Activated T-cell treated with anti-CD3 and anti-CD28 coated beads, Interleukin-2, amount 50 U/mL, for 72 hours (primary cell): ENCODE measurements around the gene PPM1F. TPM values are rescaled to one million over a fixed set of nuclear protein-coding genes. Genes with fewer than 3 reads are reported as not detected.
"Not testable (repeated sequence)": the region's sequence is repeated elsewhere in the genome, so short reads cannot be mapped to it uniquely, and the experiment has no call there.

Experiments used
- ATAC-seq, 2 donors: fragments of 150-1000 bp; cut with Tn5 transposase; replicated peaks in 1 of 2; 2 replicates each; pipeline ENCODE4 v1.10.0; 2021; ENCODE audit warnings: moderate library complexity in 2 of 2, mild to moderate bottlenecking in 1 of 2
- DNase-seq, 2 donors: peaks; one replicate each; pipeline ENCODE4 v3.0.0; 2021 to 2022; ENCODE audit warnings: mixed read lengths in 1 of 2
- H3K27ac Mint-ChIP-seq: one replicate; pipeline ENCODE4 v1.8.0; 2022; ENCODE audit warnings: mild to moderate bottlenecking, moderate library complexity, mixed read lengths
- H3K27me3 Mint-ChIP-seq: one replicate; pipeline ENCODE4 v1.8.0; 2022; ENCODE audit warnings: low read depth, mixed read lengths
- H3K36me3 Mint-ChIP-seq, 2 donors: one replicate each; pipeline ENCODE4 v1.8.0; 2022; ENCODE audit warnings: mixed read lengths in 2 of 2, mild to moderate bottlenecking in 1 of 2; ENCODE audit not compliant: insufficient read depth in 2 of 2
- H3K4me1 Mint-ChIP-seq: one replicate; pipeline ENCODE4 v1.8.0; 2022; ENCODE audit warnings: low read depth, mixed read lengths
- H3K4me3 Mint-ChIP-seq, 2 donors: one replicate each; pipeline ENCODE4 v1.8.0; 2022; ENCODE audit warnings: mild to moderate bottlenecking in 2 of 2, mixed read lengths in 2 of 2, moderate library complexity in 2 of 2
- H3K9me3 Mint-ChIP-seq, 2 donors: one replicate each; pipeline ENCODE4 v1.8.0; 2022; ENCODE audit warnings: mixed read lengths in 2 of 2
- total RNA-seq, 2 donors: library from RNA; stranded (reverse); gene quantifications; one replicate each; pipeline ENCODE4 v1.2.3, GENCODE V29; 2022

Gene PPM1F
- total RNA-seq, 2 donors from 2014 or later, result 13.0 to 21.8 TPM

DNA sequence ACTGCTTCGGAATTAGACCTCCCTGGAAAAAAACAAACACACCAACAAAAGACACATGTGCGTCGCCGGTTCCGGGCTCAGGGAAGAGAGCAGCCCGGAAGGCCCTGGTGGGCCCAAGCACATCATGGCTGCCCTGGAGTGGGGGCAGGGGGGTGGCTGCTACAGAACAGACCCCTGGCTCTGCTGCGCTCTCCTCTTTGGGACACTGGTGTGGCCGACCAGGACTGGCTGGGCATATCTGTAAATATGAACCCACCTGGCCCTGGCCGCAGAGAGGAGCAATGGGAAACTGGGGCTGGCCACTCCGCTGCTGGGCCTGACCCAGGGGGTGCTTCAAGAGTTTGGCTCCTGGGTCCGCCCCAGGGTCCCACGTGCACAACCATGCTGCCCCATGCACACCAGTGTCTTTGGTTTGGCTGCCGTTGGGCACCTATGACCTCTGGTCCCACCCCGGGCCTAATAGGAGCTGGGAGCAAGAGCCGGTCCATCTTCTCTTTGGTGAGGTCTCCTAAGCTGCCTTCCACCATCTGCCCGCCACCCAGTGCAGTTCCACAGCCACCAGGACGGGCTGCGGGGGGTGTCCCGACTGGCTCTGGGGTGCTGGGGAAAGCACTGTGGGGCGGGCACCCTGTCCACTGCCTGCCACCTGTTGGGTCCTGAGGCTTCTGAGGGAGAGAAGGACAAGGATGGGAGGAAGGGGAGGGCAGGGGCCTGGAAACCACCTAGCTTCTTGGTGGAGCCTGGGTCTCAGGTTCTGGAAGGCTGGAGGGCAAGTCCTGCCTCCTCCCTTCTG lies 30.1 kb downstream of the PPM1F start:
- H3K9me3 Mint-ChIP-seq, result no peaks in the 10 kb centered on the region
- no peak overlapping the region for H3K27ac Mint-ChIP-seq
- H3K4me3 Mint-ChIP-seq, result no peak overlapping the region
- H3K27me3 Mint-ChIP-seq, result no peaks in the 10 kb centered on the region
- H3K36me3 Mint-ChIP-seq, result no peaks in the 10 kb centered on the region
- DNase-seq (no peak), ATAC-seq (no peak)
- H3K4me1 Mint-ChIP-seq, result no peaks in the 10 kb centered on the region

DNA sequence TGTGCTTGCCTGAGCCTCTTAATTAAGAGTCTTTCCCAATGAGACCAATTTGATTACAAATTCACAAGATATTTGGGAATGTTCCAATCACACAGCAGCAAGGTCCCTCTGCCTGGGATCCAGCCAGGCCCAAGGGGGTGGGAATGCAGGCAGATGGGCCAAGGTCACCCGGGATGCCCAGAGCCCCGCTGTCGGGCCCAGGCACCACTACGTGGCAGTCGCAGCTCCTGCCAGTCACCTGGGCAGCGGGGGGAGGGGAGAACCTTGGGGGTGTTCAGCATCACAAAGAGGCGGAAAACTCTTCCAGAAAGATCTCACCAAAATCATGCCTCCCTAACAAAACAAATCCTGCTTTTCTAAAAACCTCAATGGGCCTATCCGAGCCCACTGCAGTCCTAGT lies 30.9 kb downstream of the PPM1F start:
- DNase-seq, result no peak
- Mint-ChIP-seq H3K36me3 (no peaks in the 10 kb centered on the region), H3K27ac (no peak overlapping the region), H3K9me3 (no peaks in the 10 kb centered on the region), H3K27me3 (no peaks in the 10 kb centered on the region), H3K4me1 (no peaks in the 10 kb centered on the region), H3K4me3 (no peak overlapping the region)
- no peak for ATAC-seq

DNA sequence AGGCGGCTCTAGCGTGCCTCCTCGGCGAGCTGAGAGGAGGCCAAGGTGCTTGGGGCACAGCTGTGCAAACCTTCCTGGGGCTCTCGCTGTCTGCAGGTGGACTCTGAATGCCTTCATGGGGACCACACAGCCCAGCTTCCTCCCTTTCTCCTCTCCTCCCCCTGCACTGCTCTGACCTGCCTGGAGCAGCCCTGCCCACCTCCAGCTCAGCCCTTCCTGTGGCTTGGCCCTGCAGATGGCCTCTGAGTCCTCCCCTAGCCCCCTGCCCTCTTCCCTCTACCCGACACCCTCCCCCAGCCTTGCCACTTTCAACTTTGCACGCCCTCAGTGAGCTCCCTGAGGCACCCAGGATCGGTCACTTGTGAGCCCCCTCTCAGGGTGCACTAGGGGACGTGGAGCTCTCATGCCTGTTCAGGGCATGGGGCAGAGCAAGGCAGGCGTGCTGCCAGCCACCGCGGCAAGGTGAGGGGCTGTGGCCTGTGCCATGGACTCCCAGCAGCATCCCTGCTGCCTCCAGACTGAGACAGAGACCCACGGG lies 31.4 kb downstream of the PPM1F start:
- ATAC-seq (no peak), DNase-seq (no peak)
- Mint-ChIP-seq H3K9me3 (no peaks in the 10 kb centered on the region), H3K27ac (no peak overlapping the region), H3K27me3 (no peaks in the 10 kb centered on the region), H3K4me3 (no peak overlapping the region), H3K4me1 (no peaks in the 10 kb centered on the region), H3K36me3 (no peaks in the 10 kb centered on the region)

DNA sequence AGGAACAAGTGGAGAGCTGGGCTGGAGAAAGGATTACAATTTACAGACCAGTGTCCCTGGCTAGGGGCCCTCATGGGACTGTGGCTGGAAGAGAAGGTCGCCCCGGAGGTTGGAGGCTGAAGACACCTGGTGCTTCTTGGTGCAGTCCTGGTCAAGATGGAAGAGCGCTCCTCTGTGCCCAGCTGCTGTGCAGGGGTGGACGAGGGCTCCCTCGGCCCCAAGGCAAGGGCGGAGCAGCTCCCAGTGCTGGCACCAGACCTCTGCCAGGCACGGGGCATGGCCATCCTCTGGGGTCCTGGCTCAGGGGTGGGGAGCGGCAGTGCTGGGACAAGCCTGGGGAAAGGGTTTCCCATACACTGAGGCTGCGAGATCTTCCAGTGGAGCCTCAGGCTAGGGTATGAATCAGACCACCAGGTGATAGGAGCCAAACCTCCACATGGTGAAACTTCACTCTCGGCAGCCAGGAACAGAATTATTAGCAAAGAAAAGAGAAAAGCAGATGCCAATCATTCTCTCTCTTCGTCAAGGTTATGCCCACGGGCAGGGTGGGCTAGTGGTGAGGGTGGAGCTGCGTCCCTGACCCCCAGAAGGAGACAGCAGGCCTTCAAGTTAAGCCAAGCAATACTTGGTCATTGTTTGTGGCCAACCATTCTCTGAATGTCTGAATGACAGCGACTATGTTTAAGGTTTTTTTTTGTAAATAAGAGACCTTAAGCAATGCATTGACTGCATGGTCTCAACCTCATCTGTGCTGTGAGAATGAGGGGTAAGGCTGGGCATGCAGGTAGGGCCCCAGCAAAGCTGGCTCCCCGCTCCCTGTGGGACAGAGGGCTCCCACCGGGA lies 32.1 kb downstream of the PPM1F start:
- DNase-seq (no peak), ATAC-seq (no peak)
- no peaks in the 10 kb centered on the region for H3K9me3 Mint-ChIP-seq
- H3K4me1 Mint-ChIP-seq, result no peaks in the 10 kb centered on the region
- no peaks in the 10 kb centered on the region for H3K27me3 Mint-ChIP-seq
- no peaks in the 10 kb centered on the region for H3K36me3 Mint-ChIP-seq
- no peak overlapping the region for H3K4me3 Mint-ChIP-seq
- H3K27ac Mint-ChIP-seq, result no peak overlapping the region

DNA sequence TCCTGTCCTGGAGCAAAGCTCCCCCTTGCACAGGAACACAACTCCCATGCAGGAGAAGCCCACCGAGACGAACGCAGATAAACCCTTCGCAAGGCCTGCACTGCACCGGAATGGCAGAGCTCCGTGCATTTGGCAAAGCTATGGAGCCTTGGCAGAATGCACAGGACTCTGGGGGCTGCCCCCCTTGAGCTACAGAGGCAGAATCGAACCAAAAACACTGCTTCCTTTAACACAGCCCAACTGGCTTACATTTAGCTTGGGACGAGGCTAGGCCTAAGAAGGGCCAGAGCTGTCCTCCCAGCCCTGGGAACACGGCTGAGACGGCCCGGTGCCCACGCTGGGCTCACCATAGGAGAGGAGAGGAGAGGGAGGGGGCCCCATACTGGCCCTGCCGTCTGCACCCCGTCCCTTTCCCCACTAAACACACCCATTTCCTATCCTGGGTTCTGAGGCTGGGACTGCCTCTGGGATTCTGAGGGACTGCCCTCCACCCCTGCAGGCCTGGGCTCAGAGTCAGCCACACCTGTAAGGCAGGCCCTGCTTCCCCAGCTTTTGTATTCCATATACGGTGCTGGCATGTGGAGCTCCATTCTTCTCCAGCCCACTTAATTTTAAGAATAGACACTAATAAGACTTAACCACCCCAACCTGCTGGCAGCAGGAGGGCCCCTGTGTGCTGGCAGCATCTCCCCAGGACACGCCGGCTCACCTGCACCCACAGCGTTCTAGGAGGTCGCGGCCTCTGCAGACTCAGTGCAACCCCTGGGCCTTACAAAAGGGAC lies 32.9 kb downstream of the PPM1F start:
- ATAC-seq (no peak), DNase-seq (no peak)
- Mint-ChIP-seq H3K27ac (no peak overlapping the region), H3K36me3 (no peaks in the 10 kb centered on the region), H3K4me1 (no peaks in the 10 kb centered on the region), H3K9me3 (no peaks in the 10 kb centered on the region), H3K4me3 (no peak overlapping the region), H3K27me3 (no peaks in the 10 kb centered on the region)

DNA sequence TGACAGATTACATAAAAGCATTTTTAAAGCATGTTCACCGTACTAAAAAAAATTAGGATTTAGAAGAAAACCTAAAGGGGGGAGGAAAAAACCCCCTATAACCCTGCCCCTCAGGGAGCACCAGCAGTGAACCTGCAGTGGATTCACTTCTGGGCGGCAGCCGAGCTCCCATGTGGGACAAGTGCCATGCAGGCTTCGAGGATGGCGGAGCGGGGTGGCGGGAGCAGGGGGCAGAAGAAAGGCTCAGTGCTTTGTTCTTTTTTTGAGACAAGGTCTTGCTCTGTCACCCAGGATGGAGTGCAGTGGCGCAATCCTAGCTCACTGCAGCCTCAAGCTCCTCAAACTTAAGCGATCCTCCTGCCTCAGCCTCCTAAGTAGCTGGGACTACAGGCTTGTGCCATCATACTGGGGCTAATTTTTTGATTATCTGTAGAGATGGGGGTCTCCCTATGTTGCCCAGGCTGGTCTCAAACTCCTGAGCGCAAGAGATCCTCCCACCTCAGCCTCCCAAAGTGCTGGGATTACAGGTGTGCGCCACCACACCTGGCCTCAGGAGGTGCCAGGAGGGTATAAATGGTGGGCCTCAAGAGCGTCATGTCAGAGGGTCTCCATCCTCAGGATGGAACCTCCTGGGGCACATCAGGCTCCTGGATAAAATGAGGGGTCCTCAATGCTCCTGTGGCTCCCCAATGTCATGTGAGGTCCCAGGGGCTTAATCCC lies 34.0 kb downstream of the PPM1F start:
- DNase-seq (no peak), ATAC-seq (no peak)
- Mint-ChIP-seq H3K4me3 (no peak overlapping the region), H3K4me1 (no peaks in the 10 kb centered on the region), H3K27ac (no peak overlapping the region), H3K27me3 (no peaks in the 10 kb centered on the region), H3K36me3 (no peaks in the 10 kb centered on the region), H3K9me3 (no peaks in the 10 kb centered on the region)

DNA sequence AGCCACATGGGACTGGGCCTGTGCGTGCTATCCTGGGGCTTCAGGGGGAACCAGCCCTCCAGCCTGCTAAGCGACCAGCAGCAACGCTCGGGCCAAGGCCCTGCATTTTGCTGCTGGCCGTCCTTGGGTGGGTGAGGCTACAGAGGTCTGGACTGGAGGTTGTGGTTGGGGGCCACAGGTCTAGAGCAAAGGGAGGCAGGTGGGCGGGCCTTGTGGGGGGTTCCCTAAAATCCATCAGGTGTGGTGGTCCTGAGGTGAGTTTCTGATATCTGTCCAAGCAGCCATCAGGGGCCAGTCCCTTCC lies 34.7 kb downstream of the PPM1F start:
- no peak for DNase-seq
- Mint-ChIP-seq H3K4me1 (no peaks in the 10 kb centered on the region), H3K27ac (no peak overlapping the region), H3K4me3 (no peak overlapping the region), H3K36me3 (no peaks in the 10 kb centered on the region), H3K27me3 (no peaks in the 10 kb centered on the region), H3K9me3 (no peaks in the 10 kb centered on the region)
- ATAC-seq, result no peak

DNA sequence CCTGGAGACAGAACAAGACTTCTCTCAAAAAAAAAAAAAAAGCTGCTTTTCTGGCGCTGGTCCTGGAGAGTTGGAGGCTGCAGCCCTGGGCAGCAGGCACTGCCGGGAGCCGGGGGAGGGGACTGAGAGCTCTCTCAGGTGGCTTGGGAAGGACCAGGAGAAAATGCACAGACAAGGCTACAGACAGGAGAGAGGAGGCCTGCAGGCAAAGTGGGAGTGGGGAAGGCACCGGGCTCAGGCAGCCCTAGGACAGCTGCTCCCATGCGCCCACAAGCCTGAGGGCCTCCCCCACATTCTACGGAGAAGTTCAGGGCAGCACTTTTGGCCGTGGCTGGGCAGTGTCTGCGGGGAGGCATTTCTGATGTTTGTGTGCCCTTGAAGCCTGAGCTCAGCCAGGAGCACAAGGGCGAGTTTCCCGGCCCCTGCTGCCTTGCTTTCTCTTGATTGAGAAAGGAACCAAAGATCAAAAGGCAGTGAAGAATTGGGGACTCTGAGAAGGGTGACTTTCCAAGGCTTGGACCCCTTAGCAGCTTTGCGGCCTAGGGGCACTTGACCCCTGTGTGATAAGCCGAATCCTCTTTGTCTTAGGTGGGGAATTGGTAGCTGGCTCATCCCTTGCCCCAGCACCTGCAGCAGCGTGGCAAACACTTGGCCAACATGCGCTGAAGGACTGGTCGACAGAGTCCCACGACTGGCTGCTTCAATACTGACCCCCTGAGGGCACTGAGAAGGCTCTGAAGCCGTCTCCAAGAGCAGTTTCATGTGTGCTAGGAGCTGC lies 35.3 kb downstream of the PPM1F start:
- Mint-ChIP-seq H3K27me3 (no peaks in the 10 kb centered on the region), H3K9me3 (no peaks in the 10 kb centered on the region), H3K27ac (no peak overlapping the region), H3K4me3 (no peak overlapping the region), H3K4me1 (no peaks in the 10 kb centered on the region), H3K36me3 (no peaks in the 10 kb centered on the region)
- no peak for ATAC-seq
- DNase-seq, result no peak

DNA sequence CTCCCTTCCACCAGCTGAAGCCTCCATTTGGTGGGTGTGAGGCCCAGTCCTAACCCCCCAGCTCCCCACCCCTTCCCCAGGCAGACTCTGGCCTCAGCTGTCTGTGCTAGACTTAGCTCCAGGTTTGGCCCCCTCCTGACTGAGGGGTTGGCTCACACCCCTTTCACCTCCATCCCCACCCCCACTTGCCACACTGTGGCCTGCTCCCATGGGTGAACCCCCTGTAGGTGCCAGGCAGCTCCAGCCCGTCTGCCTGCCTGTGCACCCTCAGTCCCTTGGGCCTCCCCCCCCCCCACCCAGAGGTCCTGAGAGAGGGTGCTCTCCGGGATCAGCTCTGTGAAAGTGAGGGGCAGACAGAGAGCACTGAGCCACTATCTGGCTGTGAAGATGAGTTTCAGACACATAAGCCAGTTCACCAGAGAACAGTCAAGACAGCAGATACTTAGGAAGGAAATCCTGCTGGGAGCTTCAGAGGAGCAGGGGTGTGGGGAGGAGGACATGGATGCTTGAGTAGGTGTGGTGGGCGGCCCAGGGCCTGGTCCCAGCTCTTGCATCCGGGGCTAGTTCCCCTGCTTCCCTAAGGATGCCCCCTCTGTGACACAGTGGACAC lies 36.2 kb downstream of the PPM1F start:
- H3K36me3 Mint-ChIP-seq, result no peaks in the 10 kb centered on the region
- H3K4me1 Mint-ChIP-seq, result no peaks in the 10 kb centered on the region
- H3K27me3 Mint-ChIP-seq, result no peaks in the 10 kb centered on the region
- DNase-seq, result no peak
- no peak for ATAC-seq
- no peak overlapping the region for H3K4me3 Mint-ChIP-seq
- H3K9me3 Mint-ChIP-seq, result no peaks in the 10 kb centered on the region
- no peak overlapping the region for H3K27ac Mint-ChIP-seq

DNA sequence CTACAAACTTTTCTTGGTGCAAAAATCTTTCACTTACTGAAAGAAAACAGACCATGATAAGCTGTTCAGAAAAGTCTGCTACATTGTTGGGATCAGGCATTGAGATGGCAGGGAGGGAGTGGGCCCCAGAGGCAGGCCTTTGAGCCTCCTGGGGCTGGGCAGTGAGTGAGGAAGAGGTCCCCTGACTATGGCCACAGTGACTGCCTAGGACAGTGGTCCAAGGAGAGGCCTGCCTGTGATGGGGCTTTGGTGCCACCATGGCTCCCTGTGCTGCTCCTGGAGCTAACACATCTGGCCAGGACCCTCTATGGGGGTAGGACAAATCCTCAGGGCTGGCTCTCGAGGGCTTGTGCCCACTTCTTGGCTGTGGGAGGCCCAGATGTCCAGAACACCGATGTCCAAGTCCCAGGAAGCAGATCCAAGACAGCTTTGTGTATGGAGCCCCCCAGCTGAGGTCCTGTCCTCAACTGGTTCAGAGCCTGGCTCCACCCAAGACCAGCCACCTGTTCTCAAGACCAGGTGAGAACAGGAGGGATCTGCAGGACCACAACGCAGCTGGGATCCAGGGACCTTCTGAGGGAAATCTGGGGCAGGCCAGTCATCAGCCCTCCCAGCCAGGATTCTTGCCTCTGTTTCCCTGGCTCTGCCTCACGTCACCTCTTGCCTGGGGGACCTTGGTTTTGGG lies 36.9 kb downstream of the PPM1F start:
- Mint-ChIP-seq H3K27me3 (no peaks in the 10 kb centered on the region), H3K27ac (no peak overlapping the region), H3K4me3 (no peak overlapping the region), H3K4me1 (no peaks in the 10 kb centered on the region), H3K9me3 (no peaks in the 10 kb centered on the region), H3K36me3 (no peaks in the 10 kb centered on the region)
- DNase-seq (no peak), ATAC-seq (no peak)

DNA sequence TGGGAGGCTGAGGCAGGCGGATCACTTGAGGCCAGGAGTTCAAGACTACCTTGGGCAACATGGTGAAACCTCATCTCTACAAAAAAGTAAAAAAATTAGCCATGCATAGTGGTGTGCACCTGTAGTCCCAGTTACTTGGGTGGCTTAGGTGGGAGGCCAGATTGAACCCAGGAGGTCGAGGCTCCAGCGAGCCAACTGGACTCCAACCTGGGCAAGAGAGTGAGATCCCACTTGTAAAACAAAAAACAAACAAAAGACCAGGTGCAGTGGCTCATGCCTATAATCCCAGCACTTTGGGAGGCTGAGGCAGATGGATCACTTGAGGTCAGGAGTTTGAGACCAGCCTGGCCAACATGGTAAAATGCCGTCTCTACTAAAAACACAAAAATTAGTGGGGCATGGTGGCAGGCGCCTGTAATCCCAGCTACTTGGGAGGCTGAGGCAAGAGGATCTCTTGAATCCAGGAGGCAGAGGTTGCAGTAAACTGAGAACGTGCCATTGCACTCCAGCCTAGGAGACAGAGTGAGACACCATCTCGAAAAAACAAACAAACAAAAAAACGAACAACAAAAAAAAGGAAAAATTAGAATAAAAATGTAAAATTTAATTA lies 38.5 kb downstream of the PPM1F start:
- H3K9me3 Mint-ChIP-seq, H3K36me3 Mint-ChIP-seq, H3K27me3 Mint-ChIP-seq, H3K4me1 Mint-ChIP-seq, H3K4me3 Mint-ChIP-seq, H3K27ac Mint-ChIP-seq, ATAC-seq, DNase-seq: not testable (repeated sequence)
